HG03342 (cell line): Measurements from ENCODE around the gene LTBP1.
"Not testable (repeated sequence)": the region's sequence is repeated elsewhere in the genome, so short reads cannot be mapped to it uniquely, and the experiment has no call there.

Source experiments
- ATAC-seq: cut with Tn5 transposase; IDR thresholded peaks from one replicate; pipeline ENCODE4 v1.9.1; 2021; ENCODE audit warnings: mild to moderate bottlenecking, moderate library complexity; ENCODE audit not compliant: unreplicated experiment

Gene LTBP1

GRCh38 chr2:33365264-33365970 is 418.7 kb downstream of the LTBP1 start:
- no peak for ATAC-seq

DNA sequence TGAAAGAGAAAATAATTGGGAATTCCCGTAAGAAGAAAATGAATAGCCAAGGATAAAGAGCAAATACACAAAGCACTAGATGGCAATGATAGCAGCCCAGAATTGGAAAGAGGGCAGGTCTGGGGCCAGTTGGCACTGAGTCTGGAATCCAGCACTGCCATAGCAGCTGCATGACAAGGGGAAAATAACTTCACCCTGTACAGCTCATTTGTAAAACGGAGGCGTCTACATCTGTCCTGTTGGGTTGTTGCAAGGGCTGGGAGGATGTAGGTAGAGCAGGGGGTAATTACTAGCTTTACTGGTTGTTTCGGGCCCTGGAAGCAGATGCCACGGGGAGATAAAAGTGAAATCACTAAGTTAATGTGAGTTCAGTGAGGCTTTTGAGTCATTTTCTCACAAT is 419.7 kb downstream of the LTBP1 start:
- no peak for ATAC-seq

DNA sequence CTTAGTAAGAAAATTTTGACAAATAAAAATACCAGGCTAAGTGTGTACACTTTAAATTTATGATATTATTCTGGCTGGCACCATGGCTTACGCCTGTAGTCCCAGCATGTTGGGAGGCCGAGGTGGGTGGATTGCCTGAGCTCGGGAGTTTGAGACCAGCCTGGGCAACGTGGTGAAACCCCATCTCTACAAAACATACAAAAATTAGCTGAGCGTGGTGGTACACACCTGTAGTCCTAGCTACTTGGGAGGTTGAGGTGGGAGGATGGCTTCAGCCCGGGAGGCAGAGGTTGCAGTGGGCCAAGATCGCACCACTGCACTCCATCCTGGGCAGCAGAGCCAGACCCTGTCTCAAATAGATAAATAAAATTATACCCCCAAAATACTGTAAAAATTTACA is 421.8 kb downstream of the LTBP1 start:
- ATAC-seq, result not testable (repeated sequence)

DNA sequence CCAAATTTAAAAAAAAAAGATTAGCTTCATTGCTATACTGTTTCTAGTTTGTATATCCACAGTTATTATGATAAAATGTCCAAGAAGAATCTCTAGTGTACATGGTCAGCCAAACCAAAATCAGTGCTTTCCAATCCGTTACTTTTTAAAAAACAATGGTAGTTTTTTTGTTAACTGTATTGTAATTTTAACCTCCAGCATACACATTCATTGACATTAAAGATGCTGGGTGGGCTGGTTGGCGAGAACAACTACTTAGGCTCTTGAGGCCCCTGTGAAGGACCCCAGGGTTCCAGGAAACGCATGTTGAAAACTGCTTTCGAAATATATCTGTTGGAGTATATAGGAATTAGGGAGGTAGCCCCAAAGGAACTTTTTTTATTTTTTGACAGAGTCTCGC is 422.4 kb downstream of the LTBP1 start:
- ATAC-seq, result no peak

GRCh38 chr2:33370636-33371265 is 424.0 kb downstream of the LTBP1 start:
- no peak for ATAC-seq

- ATAC-seq, result no peak
These were observed 424.7 kb downstream of the LTBP1 start for GRCh38 chr2:33371304-33372090.

- ATAC-seq, result no peak
These were observed 426.3 kb downstream of the LTBP1 start for GRCh38 chr2:33372940-33373553.

GRCh38 chr2:33373986-33374385 is 427.2 kb downstream of the LTBP1 start:
- ATAC-seq, result no peak

GRCh38 chr2:33375054-33375453 is 428.3 kb downstream of the LTBP1 start:
- ATAC-seq, result no peak

- no peak for ATAC-seq
These were observed 430.3 kb downstream of the LTBP1 start for GRCh38 chr2:33377048-33377447.

GRCh38 chr2:33378556-33379210 is 431.9 kb downstream of the LTBP1 start:
- no peak for ATAC-seq

DNA sequence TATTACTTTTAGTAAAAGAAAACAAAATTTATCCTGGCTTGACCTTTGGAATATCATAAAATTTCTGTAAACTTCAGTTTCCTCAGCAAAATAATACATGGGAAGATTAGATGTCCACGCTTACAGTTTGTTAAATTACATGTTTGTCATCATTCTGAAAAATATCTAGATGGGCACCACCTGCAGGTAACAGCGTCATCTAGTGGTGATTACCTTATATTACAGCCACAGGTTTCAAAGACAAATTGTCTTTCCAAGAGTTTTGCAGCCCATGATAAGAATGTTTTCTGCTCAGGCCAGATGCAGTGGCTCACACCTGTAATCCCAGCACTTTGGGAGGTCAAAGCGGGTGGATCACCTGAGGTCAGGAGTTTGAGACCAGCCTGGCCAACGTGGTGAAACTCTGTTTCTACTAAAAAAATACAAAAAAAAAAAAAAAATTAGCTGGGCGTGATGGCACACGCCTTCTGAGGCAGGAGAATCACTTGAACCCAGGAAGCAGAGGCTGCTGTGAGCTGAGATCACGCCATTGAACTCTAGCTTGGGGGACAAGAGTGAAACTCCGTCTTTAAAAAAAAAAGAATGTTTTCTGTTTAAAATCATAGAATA is 433.4 kb downstream of the LTBP1 start:
- no peak for ATAC-seq

DNA sequence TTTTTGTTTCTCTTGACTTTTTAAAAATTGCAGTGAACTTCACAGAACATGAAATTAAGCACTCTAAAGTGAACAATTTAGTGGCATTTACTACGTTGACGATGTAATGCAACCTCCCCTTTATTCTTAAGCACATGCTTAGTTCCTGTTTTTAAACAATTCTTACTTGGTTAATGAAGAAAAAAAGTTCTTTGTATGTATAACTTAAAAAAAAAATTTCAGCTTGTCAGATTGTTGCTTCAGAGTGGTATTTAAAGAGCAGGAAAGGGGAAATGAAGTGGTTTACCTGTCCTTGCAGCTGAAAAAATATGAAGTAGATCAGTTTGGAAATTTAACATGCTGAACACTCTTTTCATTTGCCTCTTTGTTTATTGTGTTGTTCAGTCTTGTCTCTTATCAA is 434.0 kb downstream of the LTBP1 start:
- ATAC-seq, result no peak

- ATAC-seq, result no peak
These were observed 434.6 kb downstream of the LTBP1 start for GRCh38 chr2:33381301-33381858.

DNA sequence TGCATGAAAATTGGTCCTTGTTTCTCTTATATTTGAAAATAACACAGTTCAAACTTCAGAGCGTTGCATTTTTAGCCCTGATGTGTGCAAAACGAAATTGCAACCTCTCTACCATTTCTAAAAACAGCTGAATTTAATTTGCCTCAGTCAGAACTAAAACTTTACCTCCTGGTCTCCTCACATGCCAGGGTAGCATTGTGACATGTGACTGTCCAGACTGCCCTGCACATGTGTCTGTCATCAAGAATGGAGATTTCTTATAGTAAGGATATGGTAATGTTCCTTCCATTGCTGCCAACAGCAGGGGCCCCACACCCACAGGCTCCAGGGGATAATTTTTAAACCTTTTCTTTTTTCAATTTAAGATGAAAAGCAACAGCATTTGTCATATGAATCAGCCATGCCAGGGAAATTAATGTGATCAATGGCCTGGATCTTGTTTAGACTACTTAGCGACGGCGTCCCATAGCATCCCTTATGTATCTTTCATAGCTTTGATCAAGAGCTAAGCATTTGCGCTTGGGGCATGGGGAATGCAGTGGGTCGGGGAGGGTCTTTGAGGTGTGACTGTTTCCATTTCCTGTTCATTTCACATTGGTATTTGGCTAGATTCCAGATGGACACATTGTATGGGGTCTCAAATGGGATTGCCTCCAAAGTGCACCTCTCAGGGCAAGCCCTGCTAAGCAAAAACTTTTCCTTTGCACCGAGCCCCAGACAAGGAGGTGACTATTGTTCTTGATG is 437.3 kb downstream of the LTBP1 start:
- ATAC-seq, result no peak

DNA sequence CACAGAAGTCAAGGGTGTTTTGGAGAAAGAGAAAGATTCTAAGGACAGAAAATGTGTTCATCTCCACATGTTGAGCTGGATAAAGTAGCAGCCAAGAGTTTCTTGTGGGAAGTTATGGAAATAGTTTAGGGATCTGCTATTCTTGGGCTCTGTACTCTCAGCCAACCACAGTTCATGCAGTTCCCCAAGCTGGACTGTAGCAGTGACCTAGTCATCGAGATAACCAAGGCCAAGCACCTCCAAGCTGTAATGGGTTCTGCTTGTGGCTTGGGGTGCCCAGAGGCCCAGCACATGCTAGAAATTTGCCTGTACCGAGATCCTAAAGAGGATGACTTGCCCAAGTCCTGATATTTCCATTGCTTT is 437.8 kb downstream of the LTBP1 start:
- ATAC-seq, result no peak

DNA sequence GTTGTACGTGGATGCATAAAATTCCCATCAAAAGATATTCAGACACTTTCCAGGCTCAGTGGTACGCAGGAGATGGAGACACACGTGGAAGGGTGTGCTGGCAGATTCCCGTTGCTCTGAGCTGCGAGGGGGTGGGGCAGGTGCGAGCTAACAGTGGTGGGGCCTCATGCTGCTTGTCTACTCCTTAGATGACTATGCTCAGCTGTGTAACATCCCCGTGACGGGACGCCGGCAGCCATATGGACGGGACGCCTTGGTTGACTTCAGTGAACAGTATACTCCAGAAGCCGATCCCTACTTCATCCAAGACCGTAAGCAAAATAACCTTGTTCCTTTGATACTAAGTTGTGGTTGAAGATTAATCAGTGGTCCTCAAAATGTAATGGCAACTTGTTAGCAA is 442.2 kb downstream of the LTBP1 start:
- ATAC-seq, result no peak

GRCh38 chr2:33389695-33390094 is 442.9 kb downstream of the LTBP1 start:
- not testable (repeated sequence) for ATAC-seq

DNA sequence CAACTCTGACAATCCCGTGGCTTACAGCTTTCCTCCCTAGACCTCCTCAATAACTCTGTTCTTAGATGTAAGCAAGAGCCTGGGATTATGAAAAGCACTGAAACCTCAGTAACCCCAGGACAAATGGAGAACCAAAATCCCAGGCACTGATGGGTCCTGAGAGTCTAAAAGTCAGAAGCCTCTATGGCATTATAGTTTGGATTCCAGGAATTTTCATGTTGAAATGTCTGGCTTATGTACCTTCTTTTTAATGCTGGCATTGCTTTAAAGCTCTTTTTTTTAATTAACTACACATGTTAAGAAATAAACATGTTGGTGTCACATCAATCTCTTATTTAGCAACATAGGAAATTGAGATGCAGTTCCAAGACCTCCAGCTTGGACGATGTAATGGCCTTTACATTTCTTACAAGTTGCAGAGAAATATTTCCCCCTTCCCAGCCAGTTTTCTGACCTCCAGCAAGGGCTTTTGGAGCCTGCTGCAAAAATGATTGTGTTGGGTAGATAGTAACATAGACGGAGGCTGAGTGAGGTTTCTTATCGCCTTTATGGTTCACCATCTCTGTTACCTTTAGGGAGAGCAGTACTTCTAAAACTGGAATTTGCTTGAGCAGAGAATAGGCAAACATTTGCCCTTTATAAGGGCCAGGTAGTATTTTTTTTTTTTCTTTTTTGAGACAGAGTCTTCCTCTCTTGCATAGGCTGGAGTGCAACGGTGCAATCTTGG is 444.9 kb downstream of the LTBP1 start:
- no peak for ATAC-seq
